RWPE1 (cell line): Measurements from ENCODE around the gene FAM76A.
A peak's percentile ranks its signal among the peaks of the same experiment; 100 is the strongest.

ENCODE experiments used
- CTCF ChIA-PET: fragments of 350-600 bp; sonication (Branson Sonifier 250); formaldehyde crosslinking; extraction: SDS; loops from one replicate; lab custom pipeline; 2021; lab: Yijun Ruan, JAX
- POLR2A ChIA-PET: fragments of 400-600 bp; formaldehyde crosslinking; extraction: SDS; loops from one replicate; lab custom pipeline; 2020; ENCODE audit warnings: antibody characterized with exemption; ENCODE audit not compliant: low non-redundant PET; lab: Yijun Ruan, JAX
- DNase-seq: peaks from one replicate; pipeline ENCODE4 v3.0.0; 2012; ENCODE audit warnings: low spot score
- H3K27ac ChIP-seq: fragments of 450-650 bp; 2 replicates; pipeline ENCODE4 v1.5.1; 2017
- CTCF ChIP-seq: fragments of 450-650 bp; conservative IDR thresholded peaks from 2 replicates; pipeline ENCODE4 v1.5.1; 2017; ENCODE audit warnings: low read depth, mild to moderate bottlenecking

Gene FAM76A

GRCh38 chr1:27724961-27725373 lies 794 bp upstream of the FAM76A start:
- no peak for TF ChIP-seq CTCF
- ChIA-PET CTCF (interaction anchor here (0.6 to 1.0 kb wide), 3 partner anchors 11 to 643 kb away, joined by 3 read pairs; no protein-coding TSS in a partner anchor), POLR2A (interaction anchor here (1.1 kb wide), 1 partner anchor 54 kb away, joined by 4 read pairs; no protein-coding TSS in a partner anchor)
- H3K27ac ChIP-seq, result peak overlapping the region; percentile 89
- DNase-seq, result no peak

GRCh38 chr1:27726173-27727044 lies 648 bp downstream of the FAM76A start:
- peak; percentile 30 for DNase-seq
- H3K27ac ChIP-seq, result peak overlapping the region; percentile 89
- CTCF ChIA-PET, result interaction anchor here (0.8 to 1.0 kb wide), 3 partner anchors 46 to 120 kb away, joined by 3 read pairs; partner anchors contain the start of gene STX12
- POLR2A ChIA-PET, result interaction anchor here (1.1 kb wide), 1 partner anchor 55 kb away, joined by 4 read pairs; no protein-coding TSS in a partner anchor
- no peak for TF ChIP-seq CTCF

- no peak overlapping the region for H3K27ac ChIP-seq
- ChIA-PET CTCF (no interaction called here), POLR2A (no interaction called here)
- no peak for TF ChIP-seq CTCF
- peak; percentile 11 for DNase-seq
Observed at GRCh38 chr1:27727126-27727525, 1.4 kb downstream of the FAM76A start.

- ChIA-PET CTCF (no interaction called here), POLR2A (no interaction called here)
- no peak for TF ChIP-seq CTCF
- H3K27ac ChIP-seq, result no peak overlapping the region
- DNase-seq, result no peak
Observed at GRCh38 chr1:27736252-27736651, 10.5 kb downstream of the FAM76A start.

GRCh38 chr1:27741121-27741520 lies 15.4 kb downstream of the FAM76A start:
- ChIA-PET CTCF (no interaction called here), POLR2A (no interaction called here)
- DNase-seq, result no peak
- no peak overlapping the region for H3K27ac ChIP-seq
- no peak for TF ChIP-seq CTCF

GRCh38 chr1:27744556-27744955 lies 18.8 kb downstream of the FAM76A start:
- no peak for DNase-seq
- ChIA-PET CTCF (interaction anchor here (0.7 to 0.8 kb wide), 2 partner anchors 8 to 488 kb away, joined by 3 read pairs; no protein-coding TSS in a partner anchor), POLR2A (no interaction called here)
- H3K27ac ChIP-seq, result no peak overlapping the region
- TF ChIP-seq CTCF, result no peak
